ENCODE data around the gene FRMD4A. TPM values are rescaled to one million over a fixed set of nuclear protein-coding genes. Genes with fewer than 3 reads are reported as not detected.

The FRMD4A gene
- total and polyA plus RNA-seq, 10 of the 15 experiments (the other 5 are each of a cell fraction or from before 2014, with no cell fraction given) = 17.8 to 75.2 (median 39.1) TPM

DNA sequence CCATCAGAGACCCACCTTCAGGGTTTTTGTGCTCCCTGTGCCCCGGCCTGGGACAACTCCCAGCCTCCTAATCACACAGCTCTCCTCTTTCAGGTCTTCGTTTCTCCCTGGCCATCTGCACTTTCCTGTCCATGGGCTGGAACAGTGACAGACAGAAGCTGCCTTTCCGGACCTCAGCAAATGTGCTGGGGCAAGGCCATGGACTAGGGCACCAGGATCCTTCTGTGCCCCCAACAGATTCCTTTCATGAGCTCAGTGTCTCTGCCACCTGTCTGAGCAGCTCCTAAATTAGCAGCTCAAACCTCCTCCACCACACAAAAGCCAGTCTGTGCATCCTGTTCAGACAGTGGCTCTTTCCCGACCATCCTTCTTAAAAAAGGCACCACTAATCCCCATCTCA, 41.9 kb upstream of the FRMD4A start:
- Histone ChIP-seq H4K20me1 (ENCODE audit: control insufficient read depth, insufficient read depth) (no peaks in the 10 kb centered on the region), H3K4me3 (no peak overlapping the region), H2AFZ (ENCODE audit: control insufficient read depth, low read depth, low read length) (no peak overlapping the region), H3K79me2 (ENCODE audit: control insufficient read depth, insufficient read depth, low read length) (no peaks in the 10 kb centered on the region), H3K4me2 (ENCODE audit: control insufficient read depth, insufficient read depth) (no peak overlapping the region), H3K27ac (ENCODE audit: control insufficient read depth, insufficient read depth) (no peak overlapping the region), H3K9ac (ENCODE audit: control insufficient read depth, insufficient read depth, low read length) (no peak overlapping the region), H3K27me3 (replicated peaks in 1 of 2; ENCODE audit: control insufficient read depth in 2 of 2, insufficient read depth in 2 of 2, low read length in 1 of 2) (peaks cover 4 to 11% of the 10 kb centered on the region in 2 experiments), H3K36me3 (ENCODE audit: control insufficient read depth in 2 of 2, insufficient read depth in 2 of 2, low read length in 1 of 2) (no peaks in the 10 kb centered on the region), H3K4me1 (ENCODE audit: control insufficient read depth, insufficient read depth, low read length) (no peaks in the 10 kb centered on the region), H3K9me3 (replicated peaks; ENCODE audit: control insufficient read depth, insufficient read depth, low read length) (no peaks in the 10 kb centered on the region; the same call in 2 of the 3 replicates)
- ChIA-PET SMC1A (ENCODE audit: uncharacterized antibody, unreplicated experiment) (interaction anchor here (1.5 kb wide), 1 partner anchor 10 kb away, joined by 3 read pairs; no protein-coding TSS in a partner anchor), RAD21 (ENCODE audit: unreplicated experiment) (interaction anchor here (1.1 kb wide), 1 partner anchor 19 kb away, joined by 3 read pairs; no protein-coding TSS in a partner anchor), CTCF (interaction anchor here (1.3 kb wide), 1 partner anchor 176 kb away, joined by 3 read pairs; no protein-coding TSS in a partner anchor), POLR2A (no interaction called here)
- ATAC-seq (no peak), FAIRE-seq (no peak), DNase-seq (ENCODE audit: low read depth, low spot score) (no peak)
- WGBS (ENCODE audit: insufficient coverage, insufficient replicate concordance, low lambda C conversion rate, missing lambda C conversion rate) = 0% methylated on average over 4 of the region's 4 CpGs
- no peak for TF ChIP-seq NFYB (IDR thresholded peaks at IDR 0.05; ENCODE audit: insufficient read depth, low read depth, low read length)
- TF ChIP-seq CEBPB (IDR thresholded peaks at IDR 0.05; ENCODE audit: borderline replicate concordance in 1 of 2, low read depth in 2 of 2, low read length in 2 of 2) = no peak
- TF ChIP-seq, protein P1, sequence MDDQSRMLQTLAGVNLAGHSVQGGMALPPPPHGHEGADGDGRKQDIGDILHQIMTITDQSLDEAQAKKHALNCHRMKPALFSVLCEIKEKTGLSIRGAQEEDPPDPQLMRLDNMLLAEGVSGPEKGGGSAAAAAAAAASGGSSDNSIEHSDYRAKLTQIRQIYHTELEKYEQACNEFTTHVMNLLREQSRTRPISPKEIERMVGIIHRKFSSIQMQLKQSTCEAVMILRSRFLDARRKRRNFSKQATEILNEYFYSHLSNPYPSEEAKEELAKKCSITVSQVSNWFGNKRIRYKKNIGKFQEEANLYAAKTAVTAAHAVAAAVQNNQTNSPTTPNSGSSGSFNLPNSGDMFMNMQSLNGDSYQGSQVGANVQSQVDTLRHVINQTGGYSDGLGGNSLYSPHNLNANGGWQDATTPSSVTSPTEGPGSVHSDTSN (IDR thresholded peaks at IDR 0.05; ENCODE audit: insufficient replicate concordance, low read depth, low read length) = no peak
- TF ChIP-seq STAT3 (IDR thresholded peaks at IDR 0.05; ENCODE audit: low read depth, low read length) = no peak
- no peak for TF ChIP-seq STAT1 (conservative IDR thresholded peaks at IDR 0.05)
- no peak for TF ChIP-seq IKZF1 (conservative IDR thresholded peaks at IDR 0.05)
- no peak for TF ChIP-seq EZH2 (IDR thresholded peaks at IDR 0.05; ENCODE audit: borderline replicate concordance, control insufficient read depth, low read depth, low read length)
- TF ChIP-seq, protein P2, sequence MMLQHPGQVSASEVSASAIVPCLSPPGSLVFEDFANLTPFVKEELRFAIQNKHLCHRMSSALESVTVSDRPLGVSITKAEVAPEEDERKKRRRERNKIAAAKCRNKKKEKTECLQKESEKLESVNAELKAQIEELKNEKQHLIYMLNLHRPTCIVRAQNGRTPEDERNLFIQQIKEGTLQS (IDR thresholded peaks at IDR 0.05; ENCODE audit: borderline replicate concordance, extremely low read depth, low read depth, low read length) = no peak
- TF ChIP-seq EP300 (IDR thresholded peaks at IDR 0.05; ENCODE audit: borderline replicate concordance in 1 of 2, control insufficient read depth in 1 of 2, low read depth in 2 of 2, low read length in 2 of 2) = no peak
- TF ChIP-seq JUNB (IDR thresholded peaks at IDR 0.05) = no peak
- BruUV-seq (replicated peaks) = no TSS peak
- in situ Hi-C loops (cut with MboI) = no loop called here
- intact Hi-C loops (cut with micrococcal nuclease; ENCODE audit: unreplicated experiment) = no loop called here

All from GM12878 (cell line).